Body of pancreas (tissue), 4 donors: ENCODE measurements around the gene TTC33. TPM values are rescaled to one million over a fixed set of nuclear protein-coding genes. Genes with fewer than 3 reads are reported as not detected.

Experiments
- ATAC-seq: fragments of 150-250 bp; one replicate; pipeline ENCODE4 v1.9.1; 2016
- DNase-seq, 4 donors: peaks; one replicate each; pipeline ENCODE4 v3.0.0-alpha.2; 2019
- H3K27ac ChIP-seq, 4 donors: fragments of 200-600 bp; sonication (generic); 1 replicate in 3 of 4; 2 replicates in 1 of 4; pipeline versions ENCODE4 v1.5.1 to v1.6.1; 2016 to 2019; ENCODE audit warnings: mild to moderate bottlenecking in 1 of 4, mixed read lengths in 1 of 4, moderate library complexity in 1 of 4
- H3K27me3 ChIP-seq, 2 donors: fragments of 200-600 bp; sonication (generic); one replicate each; pipeline ENCODE4 v1.6.0; 2016; ENCODE audit warnings: mild to moderate bottlenecking in 1 of 2
- H3K36me3 ChIP-seq, 2 donors: fragments of 200-600 bp; sonication (generic); replicated peaks in 1 of 2; 2 replicates each; pipeline ENCODE4 v1.5.1; 2016; ENCODE audit warnings: low read depth in 2 of 2; ENCODE audit not compliant: insufficient read depth in 1 of 2
- H3K4me1 ChIP-seq: fragments of 200-600 bp; sonication (generic); one replicate; pipeline ENCODE4 v1.6.0; 2016
- H3K4me3 ChIP-seq, 2 donors: fragments of 200-600 bp; sonication (generic); 1 replicate in 1 of 2; 2 replicates in 1 of 2; pipeline ENCODE4 v1.5.1; 2016 to 2019
- H3K9me3 ChIP-seq, 3 donors: fragments of 200-600 bp; sonication (generic); 1 replicate in 2 of 3; 2 replicates in 1 of 3; pipeline ENCODE4 v1.5.1; 2016
- CTCF ChIP-seq, 7 experiments: fragments of 450-650 bp in 4 of 7; fragments of 200-600 bp in 3 of 7; sonication (generic) in 3 of 7; IDR thresholded peaks; one replicate each; pipeline ENCODE4 v1.5.1; 2016 to 2019; ENCODE audit warnings: antibody characterized with exemption in 7 of 7
- POLR2A ChIP-seq, 3 donors: fragments of 450-650 bp; IDR thresholded peaks; one replicate each; pipeline ENCODE4 v1.6.1; 2016; ENCODE audit warnings: antibody characterized with exemption in 3 of 3, mild to moderate bottlenecking in 2 of 3
- WGBS, 2 donors: methylation state at CpG; one replicate each; pipeline ENCODE4 v1.1.5; 2017; 5-methylcytosine and 5-hydroxymethylcytosine counted together
- intact Hi-C: fragments of 100-400 bp; cut with DNase I; formaldehyde crosslinking; loops from one replicate; pipeline ENCODE4 v1.15.1; 2023
- total RNA-seq, 2 donors: library from RNA; depleted of rRNA; stranded (reverse); fragments of >200 nt; gene quantifications; one replicate each; pipeline ENCODE4 v1.1.0, GENCODE V29; 2016

The TTC33 gene
- total RNA-seq, 2 donors from 2014 or later: 2.3 to 9.3 TPM

GRCh38 chr5:40577718-40578117 is 178.0 kb downstream of the TTC33 start:
- no peak for DNase-seq
- Histone ChIP-seq H3K36me3 (no peaks in the 10 kb centered on the region), H3K27ac (no peak overlapping the region), H3K4me1 (no peaks in the 10 kb centered on the region), H3K4me3 (no peak overlapping the region), H3K9me3 (no peaks in the 10 kb centered on the region), H3K27me3 (no peaks in the 10 kb centered on the region)
- intact Hi-C loops: no loop called here
- ATAC-seq: no peak
- TF ChIP-seq CTCF (IDR thresholded peaks at IDR 0.05): no peak
- TF ChIP-seq POLR2A (IDR thresholded peaks at IDR 0.05): no peak
- WGBS, 2 donors: 91% methylated on average over 3 of the region's 3 CpGs

- H3K36me3 ChIP-seq: no peaks in the 10 kb centered on the region
- no peak overlapping the region for H3K4me3 ChIP-seq
- H3K27ac ChIP-seq: no peak overlapping the region
- H3K9me3 ChIP-seq: no peaks in the 10 kb centered on the region
- intact Hi-C loops: no loop called here
- H3K4me1 ChIP-seq: no peaks in the 10 kb centered on the region
- no peaks in the 10 kb centered on the region for H3K27me3 ChIP-seq
- 80 to 85% methylated on average over 3 of the region's 3 CpGs for WGBS, 2 donors
- DNase-seq: no peak
- no peak for ATAC-seq
- TF ChIP-seq POLR2A (IDR thresholded peaks at IDR 0.05) (no peak), CTCF (IDR thresholded peaks at IDR 0.05) (no peak)
These were observed 179.8 kb downstream of the TTC33 start for GRCh38 chr5:40575921-40576320.

GRCh38 chr5:40575411-40575810 is 180.3 kb downstream of the TTC33 start:
- Histone ChIP-seq H3K27ac (no peak overlapping the region), H3K27me3 (no peaks in the 10 kb centered on the region), H3K4me3 (no peak overlapping the region), H3K36me3 (no peaks in the 10 kb centered on the region), H3K9me3 (no peaks in the 10 kb centered on the region), H3K4me1 (no peaks in the 10 kb centered on the region)
- no peak for DNase-seq
- no peak for ATAC-seq
- TF ChIP-seq CTCF (IDR thresholded peaks at IDR 0.05) (no peak), POLR2A (IDR thresholded peaks at IDR 0.05) (no peak)
- intact Hi-C loops: no loop called here
- WGBS, 2 donors: 67 to 78% methylated on average over 1 of the region's 1 CpG

- ATAC-seq (peak; percentile 30), DNase-seq (peak in 1 of 4 donors; percentile 8)
- 77 to 84% methylated on average over 2 of the region's 2 CpGs for WGBS, 2 donors
- intact Hi-C loops: no loop called here
- no peaks in the 10 kb centered on the region for H3K9me3 ChIP-seq
- no peak overlapping the region for H3K27ac ChIP-seq
- no peaks in the 10 kb centered on the region for H3K27me3 ChIP-seq
- TF ChIP-seq POLR2A (IDR thresholded peaks at IDR 0.05) (no peak), CTCF (IDR thresholded peaks at IDR 0.05) (no peak)
- H3K4me3 ChIP-seq: no peak overlapping the region
- no peaks in the 10 kb centered on the region for H3K4me1 ChIP-seq
- H3K36me3 ChIP-seq: no peaks in the 10 kb centered on the region
These were observed 182.8 kb downstream of the TTC33 start for GRCh38 chr5:40572937-40573336.

- Histone ChIP-seq H3K9me3 (no peaks in the 10 kb centered on the region), H3K27me3 (no peaks in the 10 kb centered on the region), H3K4me3 (no peak overlapping the region), H3K27ac (no peak overlapping the region), H3K36me3 (no peaks in the 10 kb centered on the region), H3K4me1 (no peaks in the 10 kb centered on the region)
- 77 to 80% methylated on average over 6 of the region's 6 CpGs for WGBS, 2 donors
- intact Hi-C loops: no loop called here
- DNase-seq: no peak
- ATAC-seq: no peak
- TF ChIP-seq CTCF (IDR thresholded peaks at IDR 0.05) (no peak), POLR2A (IDR thresholded peaks at IDR 0.05) (no peak)
These were observed 183.4 kb downstream of the TTC33 start for GRCh38 chr5:40572391-40572790.
